Measurements from ENCODE around the gene ANXA2R. TPM values are rescaled to one million over a fixed set of nuclear protein-coding genes. Genes with fewer than 3 reads are reported as not detected.

Gene ANXA2R
- total RNA-seq, 1 experiment from 2014 or later, result 8.9 TPM

DNA sequence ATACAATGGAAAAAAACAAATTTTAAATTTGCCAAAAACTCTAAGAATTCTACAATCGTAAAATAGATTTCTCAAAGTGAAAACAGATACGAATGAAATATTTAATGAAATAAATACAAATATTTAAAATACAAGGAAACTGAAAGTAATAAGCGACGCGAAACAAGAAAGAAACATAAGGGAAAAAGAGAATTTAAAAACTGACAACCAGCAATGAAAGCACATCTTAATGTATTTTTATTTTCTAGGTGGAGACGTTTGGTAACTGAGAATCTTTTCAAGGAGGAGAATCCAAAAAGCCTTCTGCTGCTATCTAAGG is 1.0 kb downstream of the ANXA2R start:
- no TSS peak for BruUV-seq (replicated peaks)
- Histone ChIP-seq H3K4me1 (ENCODE audit: insufficient read depth, low read length) (peaks cover 29% of the 10 kb centered on the region), H3K9ac (ENCODE audit: low read length) (peak overlapping the region; percentile 88), H2AFZ (ENCODE audit: low read length) (peak overlapping the region; percentile 69), H4K20me1 (ENCODE audit: low read length) (no peaks in the 10 kb centered on the region), H3K9me3 (ENCODE audit: low read length) (no peaks in the 10 kb centered on the region), H3K9me2 (replicated peaks; ENCODE audit: low read length) (no peaks in the 10 kb centered on the region), H3K36me3 (ENCODE audit: low read depth, low read length) (no peaks in the 10 kb centered on the region), H3K27ac (ENCODE audit: low read length) (peak overlapping the region; percentile 90), H3K79me2 (ENCODE audit: low read length) (peaks cover 92% of the 10 kb centered on the region), H3K4me3 (ENCODE audit: low read length) (peak overlapping the region; percentile 70), H3F3A (ENCODE audit: low read length, unreplicated experiment) (peaks cover 7% of the 10 kb centered on the region), H3K27me3 (ENCODE audit: low read length) (no peaks in the 10 kb centered on the region), H3K4me2 (ENCODE audit: low read length) (peak overlapping the region; percentile 96)
- ChIA-PET CTCF (interaction anchor here (1.4 to 3.3 kb wide), 2 partner anchors 26 to 130 kb away, joined by 5 to 20 read pairs; no protein-coding TSS in a partner anchor), POLR2A (ENCODE audit: unreplicated experiment) (interaction anchor here (1.0 kb wide), 2 partner anchors 19 to 22 kb away, joined by 4 to 5 read pairs; no protein-coding TSS in a partner anchor)
- intact Hi-C loops (cut with micrococcal nuclease), result no loop called here
- DNase-seq, result no peak
- no peak for ATAC-seq
- TF ChIP-seq, protein P1, sequence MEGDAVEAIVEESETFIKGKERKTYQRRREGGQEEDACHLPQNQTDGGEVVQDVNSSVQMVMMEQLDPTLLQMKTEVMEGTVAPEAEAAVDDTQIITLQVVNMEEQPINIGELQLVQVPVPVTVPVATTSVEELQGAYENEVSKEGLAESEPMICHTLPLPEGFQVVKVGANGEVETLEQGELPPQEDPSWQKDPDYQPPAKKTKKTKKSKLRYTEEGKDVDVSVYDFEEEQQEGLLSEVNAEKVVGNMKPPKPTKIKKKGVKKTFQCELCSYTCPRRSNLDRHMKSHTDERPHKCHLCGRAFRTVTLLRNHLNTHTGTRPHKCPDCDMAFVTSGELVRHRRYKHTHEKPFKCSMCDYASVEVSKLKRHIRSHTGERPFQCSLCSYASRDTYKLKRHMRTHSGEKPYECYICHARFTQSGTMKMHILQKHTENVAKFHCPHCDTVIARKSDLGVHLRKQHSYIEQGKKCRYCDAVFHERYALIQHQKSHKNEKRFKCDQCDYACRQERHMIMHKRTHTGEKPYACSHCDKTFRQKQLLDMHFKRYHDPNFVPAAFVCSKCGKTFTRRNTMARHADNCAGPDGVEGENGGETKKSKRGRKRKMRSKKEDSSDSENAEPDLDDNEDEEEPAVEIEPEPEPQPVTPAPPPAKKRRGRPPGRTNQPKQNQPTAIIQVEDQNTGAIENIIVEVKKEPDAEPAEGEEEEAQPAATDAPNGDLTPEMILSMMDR (conservative IDR thresholded peaks at IDR 0.05; ENCODE audit: low read depth, low read length), result no peak
- TF ChIP-seq EZH2phosphoT487 (IDR thresholded peaks at IDR 0.05; ENCODE audit: borderline replicate concordance, low read length), result no peak

DNA sequence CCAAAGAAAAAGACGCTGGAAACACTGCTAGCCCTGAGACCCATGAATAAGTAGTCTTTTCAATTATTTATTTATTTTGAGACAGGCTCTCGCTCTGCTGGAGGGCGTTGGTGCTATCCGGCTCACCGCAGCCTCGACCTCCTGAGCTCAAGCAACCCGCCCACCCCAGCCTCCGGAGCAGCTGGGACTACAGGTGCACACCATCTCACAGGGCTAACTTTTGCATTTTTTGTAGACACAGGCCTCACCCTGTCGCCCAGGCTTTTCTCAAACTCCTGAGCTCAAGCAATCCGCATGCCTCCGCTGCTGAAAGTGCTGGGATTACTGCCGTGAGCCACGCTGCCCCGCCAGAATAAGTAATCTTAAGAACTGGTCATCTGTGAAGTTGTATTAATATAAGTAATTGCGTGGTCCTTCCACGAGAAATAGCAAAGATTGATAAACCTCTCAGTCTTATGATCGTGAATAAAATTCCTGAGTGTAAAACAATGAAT is 1.6 kb downstream of the ANXA2R start:
- peak overlapping the region; percentile 88 for H3K9ac ChIP-seq (ENCODE audit: low read length)
- no peaks in the 10 kb centered on the region for H3K36me3 ChIP-seq (ENCODE audit: low read depth, low read length)
- peaks cover 34% of the 10 kb centered on the region for H3K4me1 ChIP-seq (ENCODE audit: insufficient read depth, low read length)
- H3K79me2 ChIP-seq (ENCODE audit: low read length), result peaks cover 96% of the 10 kb centered on the region
- intact Hi-C loops (cut with micrococcal nuclease), result no loop called here
- POLR2A ChIA-PET (ENCODE audit: unreplicated experiment), result interaction anchor here (0.6 to 1.4 kb wide), 5 partner anchors 18 to 42 kb away, joined by 3 to 9 read pairs (median 5); no protein-coding TSS in a partner anchor
- no peak for TF ChIP-seq EZH2 (IDR thresholded peaks at IDR 0.05; ENCODE audit: low read length, unreplicated experiment)
- no peak for TF ChIP-seq EZH2phosphoT487 (IDR thresholded peaks at IDR 0.05; ENCODE audit: borderline replicate concordance, low read length)
- TF ChIP-seq, protein P1 (conservative IDR thresholded peaks at IDR 0.05; ENCODE audit: low read depth, low read length), result no peak
- no TSS peak for BruUV-seq (replicated peaks)
- H3K4me2 ChIP-seq (ENCODE audit: low read length), result peak overlapping the region; percentile 96
- no peaks in the 10 kb centered on the region for H3K27me3 ChIP-seq (ENCODE audit: low read length)
- peak overlapping the region; percentile 60 for H2AFZ ChIP-seq (ENCODE audit: low read length)
- H3K27ac ChIP-seq (ENCODE audit: low read length), result peak overlapping the region; percentile 90
- CTCF ChIA-PET, result interaction anchor here (0.7 to 3.3 kb wide), 5 partner anchors 20 to 130 kb away, joined by 3 to 20 read pairs (median 6); no protein-coding TSS in a partner anchor
- H3K4me3 ChIP-seq (ENCODE audit: low read length), result peak overlapping the region; percentile 70
- H3F3A ChIP-seq (ENCODE audit: low read length, unreplicated experiment), result peaks cover 7% of the 10 kb centered on the region
- no peak; the same call in 1 of the 2 replicates for ATAC-seq
- peak; percentile 64 for DNase-seq
- H3K9me2 ChIP-seq (replicated peaks; ENCODE audit: low read length), result no peaks in the 10 kb centered on the region
- no peaks in the 10 kb centered on the region for H4K20me1 ChIP-seq (ENCODE audit: low read length)
- no peaks in the 10 kb centered on the region for H3K9me3 ChIP-seq (ENCODE audit: low read length)
